Esophagus muscularis mucosa (tissue), 4 donors: ENCODE results near the gene SUN1.

Experiments used
- CTCF ChIP-seq, 3 experiments: fragments of 200-600 bp in 2 of 3; fragments of 450-650 bp in 1 of 3; sonication (generic) in 2 of 3; IDR thresholded peaks; one replicate each; pipeline ENCODE4 v1.5.1; 2017 to 2019; ENCODE audit warnings: antibody characterized with exemption in 3 of 3, mild to moderate bottlenecking in 2 of 3, moderate library complexity in 1 of 3
- EP300 ChIP-seq: sonication (generic); formaldehyde crosslinking; IDR thresholded peaks from one replicate; pipeline ENCODE4 v1.6.1; 2017; ENCODE audit warnings: antibody characterized with exemption
- POLR2A ChIP-seq: fragments of 450-650 bp; IDR thresholded peaks from one replicate; pipeline ENCODE4 v1.6.1; 2017; ENCODE audit warnings: antibody characterized with exemption, moderate library complexity, mild to moderate bottlenecking, low read depth

- TF ChIP-seq CTCF (IDR thresholded peaks at IDR 0.05), result no peak
- TF ChIP-seq POLR2A, result no peak
- no peak for TF ChIP-seq EP300
Observed at GRCh38 chr7:918118-918425, 85.8 kb downstream of the SUN1 start.
